SJCRH30 (cell line): ENCODE data around the gene TMEM252. TPM values are rescaled to one million over a fixed set of nuclear protein-coding genes. Genes with fewer than 3 reads are reported as not detected.

Source experiments
- DNase-seq, 2 experiments: peaks; one replicate each; pipeline ENCODE4 v3.0.0-alpha.2; 2015 to 2020
- H3K27ac ChIP-seq: fragments of 250-450 bp; sonication (Bioruptor Pico); 2 replicates; pipeline ENCODE4 v1.5.1; 2020; ENCODE audit warnings: mild to moderate bottlenecking, moderate library complexity
- H3K27me3 ChIP-seq: fragments of 250-450 bp; sonication (Bioruptor Pico); 2 replicates; pipeline ENCODE4 v1.5.1; 2020; ENCODE audit warnings: mild to moderate bottlenecking, moderate library complexity
- H3K36me3 ChIP-seq: fragments of 250-450 bp; sonication (Bioruptor Pico); 2 replicates; pipeline ENCODE4 v1.5.1; 2020; ENCODE audit warnings: mild to moderate bottlenecking, moderate library complexity
- H3K4me1 ChIP-seq: fragments of 250-450 bp; sonication (Bioruptor Pico); 2 replicates; pipeline ENCODE4 v1.5.1; 2020; ENCODE audit warnings: mild to moderate bottlenecking, moderate library complexity
- H3K4me3 ChIP-seq: fragments of 250-450 bp; sonication (Bioruptor Pico); 2 replicates; pipeline ENCODE4 v1.5.1; 2020; ENCODE audit warnings: mild to moderate bottlenecking, moderate library complexity
- H3K9me3 ChIP-seq: fragments of 250-450 bp; sonication (Bioruptor Pico); replicated peaks from 2 replicates; pipeline ENCODE4 v1.5.1; 2020; ENCODE audit warnings: mild to moderate bottlenecking, moderate library complexity
- total RNA-seq: library from RNA; depleted of rRNA; stranded (reverse); fragments of >200 nt; shearing (Covaris generic); gene quantifications from 2 replicates; pipeline ENCODE4 v1.2.3, GENCODE V29; 2014; rRNA removed

The TMEM252 gene
- total RNA-seq, 1 experiment from 2014 or later: 1.5 TPM

GRCh38 chr9:68497629-68498028, 43.1 kb downstream of the TMEM252 start:
- H3K4me3 ChIP-seq: no peak overlapping the region
- H3K9me3 ChIP-seq: no peaks in the 10 kb centered on the region
- no peak for DNase-seq
- H3K27me3 ChIP-seq: no peaks in the 10 kb centered on the region
- no peak overlapping the region for H3K27ac ChIP-seq
- no peaks in the 10 kb centered on the region; the same call in 1 of the 2 replicates for H3K4me1 ChIP-seq
- H3K36me3 ChIP-seq: peaks cover 28% of the 10 kb centered on the region

GRCh38 chr9:68496356-68496755, 44.3 kb downstream of the TMEM252 start:
- no peak overlapping the region for H3K4me3 ChIP-seq
- H3K36me3 ChIP-seq: peaks cover 26% of the 10 kb centered on the region
- DNase-seq: no peak

DNA sequence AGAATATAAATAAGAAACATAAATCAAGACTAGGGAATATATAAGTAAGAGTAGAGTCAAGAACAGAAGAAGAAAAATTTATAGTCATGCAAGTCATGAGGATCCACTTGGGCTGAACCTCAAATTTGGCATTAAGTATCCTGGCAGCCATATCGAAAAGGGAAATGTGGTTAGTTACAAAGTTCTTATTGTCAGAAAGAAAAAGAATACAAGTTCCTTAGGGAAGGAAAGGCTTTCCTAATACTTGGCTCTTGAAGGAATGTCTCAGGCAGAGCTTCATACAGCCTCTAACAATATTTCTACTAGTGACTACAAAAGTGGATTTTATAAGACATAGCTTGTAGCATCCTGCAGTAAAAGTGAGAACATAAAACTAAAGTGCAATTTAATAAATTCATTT, 45.4 kb downstream of the TMEM252 start:
- DNase-seq: no peak
- Histone ChIP-seq H3K27ac (no peak overlapping the region), H3K4me1 (no peaks in the 10 kb centered on the region; the same call in 1 of the 2 replicates), H3K4me3 (no peak overlapping the region), H3K36me3 (peaks cover 19% of the 10 kb centered on the region), H3K27me3 (no peaks in the 10 kb centered on the region), H3K9me3 (no peaks in the 10 kb centered on the region)

More at GRCh38 chr9:68496356-68496755, 44.3 kb downstream of the TMEM252 start:
- Histone ChIP-seq H3K4me1 (no peaks in the 10 kb centered on the region; the same call in 1 of the 2 replicates), H3K27ac (no peak overlapping the region), H3K9me3 (no peaks in the 10 kb centered on the region), H3K27me3 (no peaks in the 10 kb centered on the region)

DNA sequence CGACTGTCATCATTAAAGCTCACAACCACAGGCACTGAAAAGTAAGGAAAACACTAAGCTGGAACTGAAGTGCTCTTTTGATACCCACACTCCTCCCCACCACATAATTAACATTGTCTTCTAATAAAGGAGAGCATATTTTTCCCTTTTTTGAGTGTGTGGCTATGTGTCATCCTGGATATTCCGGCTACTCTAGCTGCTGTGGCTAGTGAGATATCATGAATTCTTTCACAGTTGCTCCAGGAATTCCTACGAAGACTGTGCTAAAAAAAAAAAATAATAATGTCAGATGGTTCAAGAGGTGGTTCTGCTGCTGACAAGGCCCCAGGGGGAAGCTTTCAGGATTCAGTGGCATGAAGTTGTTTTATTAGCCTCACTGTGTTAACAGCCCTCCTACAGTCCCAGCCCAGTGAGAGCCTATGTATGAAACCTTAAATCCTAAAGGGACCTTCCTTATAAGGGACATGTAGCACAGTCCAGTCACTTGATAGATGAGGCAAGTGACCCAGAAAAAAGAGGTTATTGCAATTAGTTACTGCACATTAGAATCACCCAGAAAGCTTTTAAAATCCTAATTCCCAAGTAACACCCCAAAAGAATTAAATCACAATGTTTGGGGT, 46.6 kb downstream of the TMEM252 start:
- no peak for DNase-seq
- H3K9me3 ChIP-seq: no peaks in the 10 kb centered on the region

DNA sequence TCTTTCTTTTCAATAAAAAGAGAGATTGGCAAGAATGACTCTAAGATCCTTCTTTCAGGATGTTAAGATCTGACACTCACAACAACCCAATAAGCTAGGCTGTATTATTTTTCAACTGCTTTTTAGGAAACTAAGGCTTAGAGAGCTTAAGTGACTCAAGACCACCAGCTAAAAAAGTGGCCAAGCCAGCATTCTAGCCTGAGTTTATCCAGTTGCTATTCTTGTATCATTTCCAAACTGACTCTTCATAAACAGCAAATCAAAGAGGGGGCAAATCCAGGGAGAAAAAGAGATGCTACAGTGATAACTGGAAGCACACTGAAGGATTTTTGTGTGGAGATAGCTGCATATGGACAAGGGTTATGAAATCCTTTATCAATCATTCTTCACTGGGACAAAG, 47.1 kb downstream of the TMEM252 start:
- Histone ChIP-seq H3K27ac (no peak overlapping the region), H3K27me3 (no peaks in the 10 kb centered on the region), H3K9me3 (no peaks in the 10 kb centered on the region), H3K4me3 (no peak overlapping the region), H3K36me3 (peaks cover 22% of the 10 kb centered on the region), H3K4me1 (no peaks in the 10 kb centered on the region; the same call in 1 of the 2 replicates)
- no peak for DNase-seq

More for the DNA sequence above, 46.6 kb downstream of the TMEM252 start:
- Histone ChIP-seq H3K27me3 (no peaks in the 10 kb centered on the region), H3K36me3 (peaks cover 17% of the 10 kb centered on the region), H3K4me3 (no peak overlapping the region), H3K4me1 (no peaks in the 10 kb centered on the region; the same call in 1 of the 2 replicates), H3K27ac (no peak overlapping the region)

GRCh38 chr9:68492806-68493205, 47.9 kb downstream of the TMEM252 start:
- H3K36me3 ChIP-seq: peaks cover 30% of the 10 kb centered on the region
- no peak for DNase-seq
- no peak overlapping the region for H3K4me3 ChIP-seq
- H3K9me3 ChIP-seq: no peaks in the 10 kb centered on the region
- no peaks in the 10 kb centered on the region for H3K27me3 ChIP-seq
- H3K27ac ChIP-seq: no peak overlapping the region
- H3K4me1 ChIP-seq: no peaks in the 10 kb centered on the region; the same call in 1 of the 2 replicates

- DNase-seq: no peak
- Histone ChIP-seq H3K27ac (no peak overlapping the region), H3K27me3 (no peaks in the 10 kb centered on the region), H3K36me3 (peaks cover 52% of the 10 kb centered on the region), H3K9me3 (peaks cover 13% of the 10 kb centered on the region; the same call in 1 of the 2 replicates), H3K4me1 (no peaks in the 10 kb centered on the region; the same call in 1 of the 2 replicates), H3K4me3 (no peak overlapping the region)
These were observed 51.0 kb downstream of the TMEM252 start for GRCh38 chr9:68489646-68490045.

DNA sequence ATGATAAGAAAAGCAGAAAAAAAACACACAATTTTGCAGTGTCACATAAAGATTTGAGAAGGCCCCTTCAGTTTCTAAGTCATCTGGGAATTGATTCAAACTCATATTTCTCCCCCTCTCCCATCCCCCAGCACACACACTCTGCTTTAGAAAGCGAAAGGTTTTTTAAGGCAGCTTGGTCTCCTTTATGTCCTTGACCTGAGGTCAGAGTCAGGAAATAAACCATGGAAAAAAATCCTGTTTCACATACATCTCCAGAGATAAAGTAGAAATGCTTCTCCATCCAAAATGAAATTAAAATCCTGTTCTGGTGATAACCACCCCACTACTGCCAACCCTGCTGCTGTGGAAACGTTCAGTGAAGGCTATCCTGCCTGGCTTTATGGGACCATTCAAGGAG, 52.6 kb downstream of the TMEM252 start:
- H3K36me3 ChIP-seq: peaks cover 60% of the 10 kb centered on the region
- H3K27me3 ChIP-seq: no peaks in the 10 kb centered on the region
- H3K27ac ChIP-seq: no peak overlapping the region
- H3K4me3 ChIP-seq: no peak overlapping the region
- H3K9me3 ChIP-seq: peaks cover 13% of the 10 kb centered on the region; the same call in 1 of the 2 replicates
- no peaks in the 10 kb centered on the region for H3K4me1 ChIP-seq
- no peak for DNase-seq

Other genes starting within 250 kb of the TMEM252 start
- gene FOXD4L3, start 238.0 kb downstream of the TMEM252 start, total RNA-seq: 0.71 and 0.86 TPM in 2 replicates
- 113 and 119 TPM in 2 replicates for gene PGM5, start 184.3 kb downstream of the TMEM252 start, total RNA-seq
- gene PIP5K1B, start 164.4 kb upstream of the TMEM252 start, total RNA-seq: 0.18 and 0.36 TPM in 2 replicates